Lower lobe of right lung (tissue), 2 donors: ENCODE measurements around the gene MEF2B. TPM values are rescaled to one million over a fixed set of nuclear protein-coding genes. Genes with fewer than 3 reads are reported as not detected.
A peak's percentile ranks its signal among the peaks of the same experiment; 100 is the strongest.

Source experiments
- ATAC-seq, 2 donors: fragments of 200-7000 bp; cut with Tn5 transposase; one replicate each; pipeline ENCODE4 v1.9.1; 2020 to 2022; ENCODE audit warnings: mild to moderate bottlenecking in 2 of 2, moderate library complexity in 2 of 2
- DNase-seq: peaks from one replicate; pipeline ENCODE4 v3.0.0-alpha.2; 2020
- H3K27ac ChIP-seq: fragments of 200-600 bp; one replicate; pipeline ENCODE4 v1.8.0; 2022
- H3K27me3 ChIP-seq: fragments of 200-600 bp; one replicate; pipeline ENCODE4 v1.8.0; 2022; ENCODE audit warnings: low read depth
- H3K36me3 ChIP-seq: fragments of 200-600 bp; one replicate; pipeline ENCODE4 v1.8.0; 2022; ENCODE audit warnings: mild to moderate bottlenecking
- H3K4me1 ChIP-seq: fragments of 200-600 bp; one replicate; pipeline ENCODE4 v1.8.0; 2022
- H3K4me3 ChIP-seq: fragments of 200-600 bp; one replicate; pipeline ENCODE4 v1.8.0; 2022; ENCODE audit warnings: mild to moderate bottlenecking
- H3K9me3 ChIP-seq: fragments of 200-600 bp; one replicate; pipeline ENCODE4 v1.8.0; 2022
- CTCF ChIP-seq: fragments of 200-600 bp; IDR thresholded peaks from one replicate; pipeline ENCODE4 v1.8.0; 2022; ENCODE audit warnings: antibody characterized with exemption, mild to moderate bottlenecking
- intact Hi-C: fragments of 100-400 bp; cut with DNase I; formaldehyde crosslinking; loops from one replicate; pipeline ENCODE4 v1.11.0; 2022
- total RNA-seq: library from RNA; stranded (reverse); fragmentation: NEBNext Ultra II Directional; extraction: Animal tissue kit (Norgen Biotek cat#: 25700); gene quantifications from one replicate; pipeline ENCODE4 v1.2.1, GENCODE V29; 2021
- donor health status: DM: no; HTN: yes; CAD: no; lungs with severe emphysema.

MEF2B gene
- total RNA-seq, 1 donor from 2014 or later: 2.7 TPM

GRCh38 chr19:19169236-19170052 is 619 bp downstream of the MEF2B start:
- intact Hi-C loops: no loop called here
- Histone ChIP-seq H3K9me3 (no peaks in the 10 kb centered on the region), H3K4me3 (peak overlapping the region; percentile 37), H3K27me3 (no peaks in the 10 kb centered on the region), H3K4me1 (peaks cover 7% of the 10 kb centered on the region), H3K36me3 (no peaks in the 10 kb centered on the region), H3K27ac (no peak overlapping the region)
- no peak for TF ChIP-seq CTCF
- DNase-seq: no peak
- no peak for ATAC-seq

- Histone ChIP-seq H3K27ac (no peak overlapping the region), H3K36me3 (no peaks in the 10 kb centered on the region), H3K4me1 (peaks cover 7% of the 10 kb centered on the region), H3K27me3 (no peaks in the 10 kb centered on the region), H3K4me3 (no peak overlapping the region), H3K9me3 (no peaks in the 10 kb centered on the region)
- TF ChIP-seq CTCF: no peak
- DNase-seq: no peak
- intact Hi-C loops: no loop called here
- no peak for ATAC-seq
These were observed 2.5 kb downstream of the MEF2B start for GRCh38 chr19:19167612-19168011.

- no peak for ATAC-seq
These were observed 4.7 kb downstream of the MEF2B start for GRCh38 chr19:19165396-19165795.

GRCh38 chr19:19162495-19162894 is 7.6 kb downstream of the MEF2B start:
- ATAC-seq: no peak
- no peak for TF ChIP-seq CTCF
- H3K27me3 ChIP-seq: no peaks in the 10 kb centered on the region
- no peak for DNase-seq
- no peak overlapping the region for H3K27ac ChIP-seq
- no peaks in the 10 kb centered on the region for H3K36me3 ChIP-seq
- H3K9me3 ChIP-seq: no peaks in the 10 kb centered on the region
- intact Hi-C loops: no loop called here
- no peak overlapping the region for H3K4me3 ChIP-seq
- no peaks in the 10 kb centered on the region for H3K4me1 ChIP-seq

More at GRCh38 chr19:19165396-19165795, 4.7 kb downstream of the MEF2B start:
- Histone ChIP-seq H3K27me3 (no peaks in the 10 kb centered on the region), H3K9me3 (no peaks in the 10 kb centered on the region), H3K4me3 (no peak overlapping the region), H3K27ac (no peak overlapping the region), H3K4me1 (peaks cover 5% of the 10 kb centered on the region), H3K36me3 (no peaks in the 10 kb centered on the region)
- no peak for TF ChIP-seq CTCF
- intact Hi-C loops: no loop called here
- no peak for DNase-seq

- no peak for ATAC-seq
- intact Hi-C loops: no loop called here
These were observed 9.5 kb downstream of the MEF2B start for GRCh38 chr19:19160461-19161035.

More at GRCh38 chr19:19160461-19161035, 9.5 kb downstream of the MEF2B start:
- Histone ChIP-seq H3K27ac (no peak overlapping the region), H3K27me3 (no peaks in the 10 kb centered on the region), H3K4me1 (no peaks in the 10 kb centered on the region), H3K9me3 (no peaks in the 10 kb centered on the region), H3K36me3 (no peaks in the 10 kb centered on the region), H3K4me3 (no peak overlapping the region)
- no peak for TF ChIP-seq CTCF
- DNase-seq: no peak
